ENCODE measurements around the gene CYFIP1.

Gene CYFIP1

GRCh38 chr15:22948056-22948455 lies 32.1 kb downstream of the CYFIP1 start:
- DNase-seq, result peak; percentile 26 to 35

- no peak for DNase-seq
Measured at GRCh38 chr15:22947101-22948000, 32.8 kb downstream of the CYFIP1 start.

GRCh38 chr15:22945071-22945470 lies 35.1 kb downstream of the CYFIP1 start:
- no peak for DNase-seq

GRCh38 chr15:22944651-22945050 lies 35.5 kb downstream of the CYFIP1 start:
- DNase-seq, result no peak

- DNase-seq, result no peak
Measured at GRCh38 chr15:22942877-22943276, 37.3 kb downstream of the CYFIP1 start.

- no peak for DNase-seq
Measured at GRCh38 chr15:22942306-22942855, 37.8 kb downstream of the CYFIP1 start.

- DNase-seq, result no peak
Measured at GRCh38 chr15:22941179-22941578, 39.0 kb downstream of the CYFIP1 start.

- no peak for DNase-seq
Measured at GRCh38 chr15:22939652-22940061, 40.5 kb downstream of the CYFIP1 start.

GRCh38 chr15:22939051-22939450 lies 41.1 kb downstream of the CYFIP1 start:
- DNase-seq, result no peak

GRCh38 chr15:22936577-22937472 lies 43.3 kb downstream of the CYFIP1 start:
- DNase-seq, result no peak

- no peak for DNase-seq
Measured at GRCh38 chr15:22933641-22934061, 46.5 kb downstream of the CYFIP1 start.

GRCh38 chr15:22931784-22932536 lies 48.2 kb downstream of the CYFIP1 start:
- no peak for DNase-seq

- DNase-seq, result no peak
Measured at GRCh38 chr15:22930782-22931484, 49.2 kb downstream of the CYFIP1 start.

- no peak for DNase-seq
Measured at GRCh38 chr15:22927761-22928160, 52.4 kb downstream of the CYFIP1 start.

- no peak for DNase-seq
Measured at GRCh38 chr15:22925875-22926274, 54.3 kb downstream of the CYFIP1 start.

GRCh38 chr15:22922003-22922402 lies 58.2 kb downstream of the CYFIP1 start:
- DNase-seq, result no peak

- DNase-seq, result no peak
Measured at GRCh38 chr15:22919171-22919570, 61.0 kb downstream of the CYFIP1 start.

- no peak for DNase-seq
Measured at GRCh38 chr15:22918596-22919140, 61.5 kb downstream of the CYFIP1 start.

GRCh38 chr15:22918056-22918455 lies 62.1 kb downstream of the CYFIP1 start:
- no peak for DNase-seq

GRCh38 chr15:22917556-22917955 lies 62.6 kb downstream of the CYFIP1 start:
- no peak for DNase-seq

GRCh38 chr15:22916606-22917350 lies 63.4 kb downstream of the CYFIP1 start:
- DNase-seq, result no peak
